Measurements from ENCODE around the gene SRGAP2B. TPM values are rescaled to one million over a fixed set of nuclear protein-coding genes. Genes with fewer than 3 reads are reported as not detected.
"Not testable (repeated sequence)": the region's sequence is repeated elsewhere in the genome, so short reads cannot be mapped to it uniquely, and the experiment has no call there.

SRGAP2B gene
- total RNA-seq, 1 experiment from 2014 or later: 23.5 TPM

- not testable (repeated sequence) for H3K27me3 ChIP-seq (ENCODE audit: insufficient read depth, low read length); H4K91ac ChIP-seq (ENCODE audit: insufficient read length, low read depth, low read length); H3K18ac ChIP-seq (ENCODE audit: insufficient read length, low read depth, low read length); H3K23ac ChIP-seq (ENCODE audit: insufficient read length, low read depth, low read length); H2AK5ac ChIP-seq (ENCODE audit: insufficient read length, low read length); H3K9me3 ChIP-seq (ENCODE audit: control insufficient read depth, low read depth, low read length); H4K20me1 ChIP-seq (ENCODE audit: control insufficient read depth, insufficient read depth, insufficient read length); H3K27ac ChIP-seq (ENCODE audit: insufficient read length, low read depth, low read length); H2AFZ ChIP-seq (ENCODE audit: low read length); H3K4me1 ChIP-seq (ENCODE audit: insufficient read depth, low read length); H3K9ac ChIP-seq (ENCODE audit: extremely low read depth, insufficient read length, low read length); H3K4me3 Mint-ChIP-seq; H2BK15ac ChIP-seq (ENCODE audit: low read depth, low read length); H3K4me1 Mint-ChIP-seq; H3K4ac ChIP-seq (ENCODE audit: low read depth, low read length); H3K14ac ChIP-seq (ENCODE audit: insufficient read depth, low read length); H3K27me3 Mint-ChIP-seq (ENCODE audit: low read depth); H2BK20ac ChIP-seq (ENCODE audit: low read depth, low read length, poor library complexity, severe bottlenecking); H4K5ac ChIP-seq (ENCODE audit: insufficient read length, low read depth, low read length); H3K23me2 ChIP-seq (ENCODE audit: insufficient read length, low read depth, low read length, poor library complexity, severe bottlenecking); H3K36me3 Mint-ChIP-seq (ENCODE audit: insufficient read depth in 1 of 3, low read depth in 3 of 3); H2BK5ac ChIP-seq (ENCODE audit: insufficient read length, low read length); H2BK12ac ChIP-seq (ENCODE audit: insufficient read length, low read depth, low read length); H3T11ph ChIP-seq (ENCODE audit: low read length); H3K56ac ChIP-seq (ENCODE audit: insufficient read length, low read depth, low read length); DNase-seq; H3K4me2 ChIP-seq (ENCODE audit: insufficient read depth, insufficient read length, low read length); H3K79me1 ChIP-seq (ENCODE audit: insufficient read depth, low read depth, low read length, poor library complexity, severe bottlenecking); H3K79me2 ChIP-seq (ENCODE audit: insufficient read depth, low read length); H3K27ac Mint-ChIP-seq; H2BK120ac ChIP-seq (ENCODE audit: low read depth, low read length, poor library complexity, severe bottlenecking); H3K9me3 Mint-ChIP-seq; H4K8ac ChIP-seq (replicated peaks; ENCODE audit: insufficient read length, low read depth, low read length)
- WGBS (ENCODE audit: extremely low coverage, insufficient read length, low lambda C conversion rate): no CpG with 5 or more reads among the region's 5 CpGs
Measured at GRCh38 chr1:144894454-144895201, 200.5 kb downstream of the SRGAP2B start.

GRCh38 chr1:144893710-144894438, 201.3 kb downstream of the SRGAP2B start:
- not testable (repeated sequence) for H3K79me2 ChIP-seq (ENCODE audit: insufficient read depth, low read length); H2AFZ ChIP-seq (ENCODE audit: low read length); H3K27me3 Mint-ChIP-seq (ENCODE audit: low read depth)

More at GRCh38 chr1:144893710-144894438, 201.3 kb downstream of the SRGAP2B start:
- H3K27ac ChIP-seq (ENCODE audit: insufficient read length, low read depth, low read length); H2BK12ac ChIP-seq (ENCODE audit: insufficient read length, low read depth, low read length); H3K9me3 ChIP-seq (ENCODE audit: control insufficient read depth, low read depth, low read length); H4K5ac ChIP-seq (ENCODE audit: insufficient read length, low read depth, low read length); H3K23ac ChIP-seq (ENCODE audit: insufficient read length, low read depth, low read length); H3K9me3 Mint-ChIP-seq; H3K4me3 Mint-ChIP-seq; H3K18ac ChIP-seq (ENCODE audit: insufficient read length, low read depth, low read length); H3T11ph ChIP-seq (ENCODE audit: low read length); H3K36me3 Mint-ChIP-seq (ENCODE audit: insufficient read depth in 1 of 3, low read depth in 3 of 3); H3K4me2 ChIP-seq (ENCODE audit: insufficient read depth, insufficient read length, low read length); H3K23me2 ChIP-seq (ENCODE audit: insufficient read length, low read depth, low read length, poor library complexity, severe bottlenecking); H2AK5ac ChIP-seq (ENCODE audit: insufficient read length, low read length); H2BK120ac ChIP-seq (ENCODE audit: low read depth, low read length, poor library complexity, severe bottlenecking); H4K8ac ChIP-seq (replicated peaks; ENCODE audit: insufficient read length, low read depth, low read length); H2BK15ac ChIP-seq (ENCODE audit: low read depth, low read length); H2BK20ac ChIP-seq (ENCODE audit: low read depth, low read length, poor library complexity, severe bottlenecking); H3K56ac ChIP-seq (ENCODE audit: insufficient read length, low read depth, low read length); DNase-seq; H4K91ac ChIP-seq (ENCODE audit: insufficient read length, low read depth, low read length); H3K14ac ChIP-seq (ENCODE audit: insufficient read depth, low read length); H3K4me1 ChIP-seq (ENCODE audit: insufficient read depth, low read length); H3K4me1 Mint-ChIP-seq; H3K79me1 ChIP-seq (ENCODE audit: insufficient read depth, low read depth, low read length, poor library complexity, severe bottlenecking); H3K27me3 ChIP-seq (ENCODE audit: insufficient read depth, low read length); H3K4ac ChIP-seq (ENCODE audit: low read depth, low read length); H4K20me1 ChIP-seq (ENCODE audit: control insufficient read depth, insufficient read depth, insufficient read length); H2BK5ac ChIP-seq (ENCODE audit: insufficient read length, low read length); H3K27ac Mint-ChIP-seq; H3K9ac ChIP-seq (ENCODE audit: extremely low read depth, insufficient read length, low read length): not testable (repeated sequence)
- WGBS (ENCODE audit: extremely low coverage, insufficient read length, low lambda C conversion rate): no CpG with 5 or more reads among the region's 9 CpGs

All from H9 (cell line).